Endothelial cell of umbilical vein (primary cell): ENCODE results near the gene YBX1.

Source experiments
- EZH2 ChIP-seq: IDR thresholded peaks from 2 replicates; pipeline ENCODE4 v1.6.1; 2012; ENCODE audit warnings: borderline replicate concordance, low read depth, mild to moderate bottlenecking, moderate library complexity, low read length, inconsistent platforms; ENCODE audit not compliant: severe bottlenecking
- GATA2 ChIP-seq: IDR thresholded peaks from 2 replicates; pipeline ENCODE4 v1.7.0; 2011; ENCODE audit warnings: low read depth, mild to moderate bottlenecking, moderate library complexity, mixed read lengths, low read length; ENCODE audit not compliant: insufficient read length, insufficient read depth
- JUN ChIP-seq: IDR thresholded peaks from 2 replicates; pipeline ENCODE4 v1.6.1; 2011; ENCODE audit warnings: borderline replicate concordance, low read depth; ENCODE audit not compliant: insufficient read length, insufficient read depth
- POLR2A ChIP-seq: IDR thresholded peaks from 2 replicates; pipeline ENCODE4 v1.6.1; 2012; ENCODE audit warnings: low read depth, mild to moderate bottlenecking, control low read depth, low read length
- POLR2AphosphoS5 ChIP-seq: IDR thresholded peaks from 2 replicates; pipeline ENCODE4 v1.6.1; 2012; ENCODE audit warnings: low read depth, mild to moderate bottlenecking, control low read depth, low read length, moderate library complexity; ENCODE audit not compliant: insufficient read depth
- TF ChIP-seq, protein P1 (sequence below), 2 donors: IDR thresholded peaks; 1 replicate in 1 of 2; 2 replicates in 1 of 2; pipeline ENCODE4 v1.5.1; 2011; ENCODE audit warnings: low read length in 2 of 2, mild to moderate bottlenecking in 2 of 2, moderate library complexity in 2 of 2, control low read depth in 1 of 2, inconsistent platforms in 1 of 2, low read depth in 1 of 2; ENCODE audit not compliant: insufficient read depth in 1 of 2; ENCODE audit errors: extremely low read depth in 1 of 2
- TF ChIP-seq, protein P2 (sequence below): IDR thresholded peaks from 2 replicates; pipeline ENCODE4 v1.6.1; 2011; ENCODE audit not compliant: insufficient read depth, insufficient read length

DNA sequence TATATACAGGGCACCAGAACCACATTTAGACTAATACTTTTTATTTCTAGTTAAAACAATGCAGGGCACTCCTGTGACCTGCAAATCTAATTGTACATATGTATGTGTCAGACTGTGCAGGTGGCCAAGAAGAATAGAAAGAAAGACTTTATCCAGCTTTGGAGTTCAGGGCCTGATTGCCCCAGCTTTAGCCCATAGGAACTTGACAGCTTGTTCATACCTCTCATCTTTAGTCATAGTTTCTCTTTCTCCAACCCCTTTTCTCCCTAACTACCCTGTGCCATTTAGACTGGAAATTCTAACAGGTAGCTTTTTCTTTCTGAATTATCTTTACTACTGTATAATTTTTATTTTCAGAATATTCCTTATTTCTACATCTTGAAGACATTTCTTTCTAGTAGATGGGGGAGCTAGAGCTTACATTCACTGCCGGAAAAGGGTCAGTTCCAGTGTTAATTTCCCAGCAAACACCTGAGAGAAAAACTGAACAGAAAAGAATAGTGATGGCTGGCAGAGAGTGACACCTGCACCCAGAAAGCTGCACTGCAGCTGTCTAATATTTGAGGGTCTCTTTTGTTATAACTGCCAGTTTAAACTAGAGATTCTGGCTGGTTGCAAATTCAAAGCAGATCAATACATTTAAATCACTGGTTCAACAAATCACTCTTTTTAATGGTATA, 8.4 kb downstream of the YBX1 start:
- TF ChIP-seq, protein P1, sequence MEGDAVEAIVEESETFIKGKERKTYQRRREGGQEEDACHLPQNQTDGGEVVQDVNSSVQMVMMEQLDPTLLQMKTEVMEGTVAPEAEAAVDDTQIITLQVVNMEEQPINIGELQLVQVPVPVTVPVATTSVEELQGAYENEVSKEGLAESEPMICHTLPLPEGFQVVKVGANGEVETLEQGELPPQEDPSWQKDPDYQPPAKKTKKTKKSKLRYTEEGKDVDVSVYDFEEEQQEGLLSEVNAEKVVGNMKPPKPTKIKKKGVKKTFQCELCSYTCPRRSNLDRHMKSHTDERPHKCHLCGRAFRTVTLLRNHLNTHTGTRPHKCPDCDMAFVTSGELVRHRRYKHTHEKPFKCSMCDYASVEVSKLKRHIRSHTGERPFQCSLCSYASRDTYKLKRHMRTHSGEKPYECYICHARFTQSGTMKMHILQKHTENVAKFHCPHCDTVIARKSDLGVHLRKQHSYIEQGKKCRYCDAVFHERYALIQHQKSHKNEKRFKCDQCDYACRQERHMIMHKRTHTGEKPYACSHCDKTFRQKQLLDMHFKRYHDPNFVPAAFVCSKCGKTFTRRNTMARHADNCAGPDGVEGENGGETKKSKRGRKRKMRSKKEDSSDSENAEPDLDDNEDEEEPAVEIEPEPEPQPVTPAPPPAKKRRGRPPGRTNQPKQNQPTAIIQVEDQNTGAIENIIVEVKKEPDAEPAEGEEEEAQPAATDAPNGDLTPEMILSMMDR (IDR thresholded peaks at IDR 0.05; ENCODE audit: extremely low read depth in 1 of 2, insufficient read depth in 1 of 2, low read depth in 1 of 2, low read length in 2 of 2): peak in 1 of 2 donors; percentile 5
- no peak for TF ChIP-seq POLR2A
- no peak for TF ChIP-seq EZH2
- TF ChIP-seq POLR2AphosphoS5: no peak
- no peak for TF ChIP-seq JUN
- TF ChIP-seq, protein P2, sequence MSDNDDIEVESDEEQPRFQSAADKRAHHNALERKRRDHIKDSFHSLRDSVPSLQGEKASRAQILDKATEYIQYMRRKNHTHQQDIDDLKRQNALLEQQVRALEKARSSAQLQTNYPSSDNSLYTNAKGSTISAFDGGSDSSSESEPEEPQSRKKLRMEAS: no peak
- no peak for TF ChIP-seq GATA2
